GM21423 (cell line): Measurements from ENCODE around the gene DEPP1.

Source experiments
- ATAC-seq: cut with Tn5 transposase; IDR thresholded peaks from one replicate; pipeline ENCODE4 v1.9.1; 2021; ENCODE audit warnings: mild to moderate bottlenecking, moderate library complexity; ENCODE audit not compliant: unreplicated experiment

DEPP1 gene

DNA sequence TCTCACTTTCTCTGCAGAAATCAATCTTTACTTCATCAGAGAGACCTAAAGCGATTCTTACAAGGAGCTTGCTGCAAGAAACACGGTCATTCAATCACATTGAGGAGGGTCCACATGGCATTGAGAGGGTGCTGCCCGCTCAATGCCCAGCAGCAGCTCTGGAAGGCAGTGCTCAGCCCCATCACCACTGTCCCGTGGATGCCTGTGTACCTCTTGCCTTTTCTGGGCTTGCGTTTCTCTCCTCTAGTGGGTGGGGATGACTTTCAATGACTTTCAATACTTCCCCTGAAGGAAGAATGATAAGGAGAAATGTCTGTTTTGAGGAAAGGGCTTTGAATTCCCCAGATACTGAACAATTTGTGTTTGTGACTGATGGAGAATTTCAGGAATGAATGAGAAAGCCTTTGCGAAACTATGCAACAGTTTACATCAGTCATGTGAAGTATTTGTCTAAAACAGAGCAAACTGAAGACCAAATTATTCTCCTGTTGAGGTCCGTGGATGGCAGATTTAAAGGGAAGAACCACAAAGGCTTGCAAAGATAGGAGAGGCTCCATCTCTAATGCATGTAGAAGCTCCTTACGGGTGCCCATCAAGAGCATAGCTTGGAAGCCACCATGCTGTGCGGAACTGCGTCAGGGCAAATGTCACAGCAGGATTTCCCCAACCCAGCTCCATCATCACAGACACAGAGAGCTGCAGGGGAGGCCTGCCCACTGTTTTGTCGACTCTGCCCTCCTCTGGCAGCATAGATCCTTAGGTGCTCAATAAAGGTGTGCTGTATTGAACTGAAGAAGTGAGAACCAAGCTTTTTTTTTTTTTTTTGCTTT, 15.5 kb upstream of the DEPP1 start:
- ATAC-seq, result no peak

DNA sequence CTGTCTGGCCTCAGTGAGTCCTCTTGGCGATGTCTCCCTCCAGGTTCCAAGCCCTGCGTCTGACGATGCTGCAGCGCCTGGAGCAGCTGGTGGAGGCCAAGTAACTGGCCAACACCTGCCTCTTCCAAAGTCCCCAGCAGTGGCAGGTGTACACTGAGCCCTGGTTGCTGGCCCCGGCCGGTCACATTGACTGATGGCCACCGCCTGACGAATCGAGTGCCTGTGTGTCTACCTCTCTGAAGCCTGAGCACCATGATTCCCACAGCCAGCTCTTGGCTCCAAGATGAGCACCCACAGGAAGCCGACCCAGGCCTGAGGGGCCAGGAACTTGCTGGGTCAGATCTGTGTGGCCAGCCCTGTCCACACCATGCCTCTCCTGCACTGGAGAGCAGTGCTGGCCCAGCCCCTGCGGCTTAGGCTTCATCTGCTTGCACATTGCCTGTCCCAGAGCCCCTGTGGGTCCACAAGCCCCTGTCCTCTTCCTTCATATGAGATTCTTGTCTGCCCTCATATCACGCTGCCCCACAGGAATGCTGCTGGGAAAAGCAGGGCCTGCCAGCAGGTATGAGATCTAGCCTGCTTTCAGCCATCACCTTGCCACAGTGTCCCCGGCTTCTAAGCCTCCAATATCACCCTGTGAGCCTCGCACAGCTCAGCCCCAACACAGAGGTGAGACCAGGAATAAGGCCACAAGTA, 14.8 kb upstream of the DEPP1 start:
- no peak for ATAC-seq

DNA sequence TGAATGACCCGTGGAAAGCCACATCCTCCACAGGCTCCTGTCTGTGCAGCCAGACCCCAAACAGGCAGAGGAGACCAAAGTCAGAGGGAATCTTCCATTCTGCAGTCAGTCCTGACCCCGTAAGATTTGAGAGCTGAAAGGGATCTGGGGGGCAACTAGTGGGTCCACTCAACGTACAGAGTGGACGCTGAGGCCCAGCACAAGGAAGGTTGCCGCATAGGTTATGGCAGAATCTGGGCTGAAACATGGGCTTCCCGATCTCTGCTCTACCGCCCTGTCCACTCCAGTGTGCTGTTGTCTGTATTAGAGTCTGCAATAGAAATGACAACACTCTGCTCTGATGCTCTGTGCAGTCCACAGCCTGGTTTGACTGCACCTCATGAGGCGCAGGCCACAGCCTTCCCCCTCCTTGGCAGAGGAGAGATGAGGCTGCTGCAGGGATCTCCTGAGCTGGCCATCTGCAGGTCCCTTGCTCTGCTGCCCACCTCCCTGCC, 14.2 kb upstream of the DEPP1 start:
- no peak for ATAC-seq

DNA sequence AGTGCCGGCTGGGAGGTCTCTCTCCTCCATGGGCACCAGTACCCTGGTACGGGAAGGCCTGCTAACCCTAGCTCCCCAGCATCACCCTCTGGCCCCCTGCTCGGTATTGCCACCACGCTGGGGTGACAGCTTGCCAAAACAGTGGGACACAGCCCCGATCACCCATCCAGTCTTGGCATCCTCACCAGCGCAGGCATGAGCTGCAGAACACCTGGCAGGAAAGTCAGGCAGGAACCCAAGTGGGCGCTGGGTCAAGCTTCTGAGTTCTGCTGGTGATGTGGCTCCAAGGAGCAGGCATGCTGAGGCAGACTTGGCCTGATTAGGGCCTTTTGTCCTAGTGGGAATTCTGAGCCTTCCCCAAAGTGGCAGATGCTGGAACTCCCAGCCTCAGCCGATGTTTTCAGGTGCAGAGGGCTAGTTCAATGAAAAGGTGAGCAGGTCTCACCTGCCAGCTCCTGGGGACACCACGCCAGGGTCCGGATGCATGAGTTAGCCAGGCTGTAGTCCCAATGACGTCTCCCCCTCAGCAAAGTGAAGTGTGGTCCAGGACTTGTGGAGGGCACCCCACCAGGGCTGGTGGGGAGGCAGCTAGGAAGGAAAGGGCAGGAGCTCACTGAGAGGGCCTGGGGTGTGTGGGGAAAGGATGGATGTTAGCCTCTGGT, 13.6 kb upstream of the DEPP1 start:
- no peak for ATAC-seq

DNA sequence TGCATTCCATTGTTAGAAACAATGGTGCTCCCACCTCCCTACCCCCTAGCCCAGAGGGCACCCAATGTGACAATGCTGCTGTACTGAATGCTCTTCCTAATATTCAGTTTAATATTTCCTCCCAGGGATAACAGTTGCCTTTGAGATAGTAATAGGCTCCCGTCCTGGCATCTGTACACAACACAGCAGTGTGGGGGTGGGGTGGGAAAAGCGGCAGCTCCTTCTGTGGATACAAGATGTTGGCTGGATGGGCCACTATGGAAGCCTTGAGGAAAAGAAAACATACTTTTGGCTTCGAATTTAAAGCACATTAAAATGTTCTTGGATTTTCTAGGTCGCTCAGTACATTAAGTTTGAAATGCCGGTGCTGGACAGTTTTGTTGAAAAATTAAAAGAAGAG, 13.0 kb upstream of the DEPP1 start:
- ATAC-seq, result no peak

DNA sequence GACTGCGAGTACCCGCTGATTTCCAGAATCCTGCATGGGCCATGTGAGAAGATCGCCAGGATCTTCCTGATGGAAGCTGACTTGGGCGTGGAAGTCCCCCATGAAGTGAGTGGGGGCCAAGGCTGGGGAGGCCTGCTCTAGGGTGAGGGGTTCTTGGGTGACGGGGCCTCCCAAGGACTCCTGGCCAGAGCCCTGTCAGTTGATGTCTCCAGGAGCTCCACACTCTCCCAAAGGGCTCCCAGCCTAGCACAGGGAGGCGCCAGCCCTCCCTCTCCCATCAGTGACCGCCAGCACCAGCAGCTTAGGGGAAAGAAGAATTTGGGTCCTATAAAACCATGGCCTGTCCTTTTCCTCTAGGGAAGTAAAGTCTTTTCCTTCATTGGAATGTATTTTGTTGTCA, 12.4 kb upstream of the DEPP1 start:
- ATAC-seq, result no peak

DNA sequence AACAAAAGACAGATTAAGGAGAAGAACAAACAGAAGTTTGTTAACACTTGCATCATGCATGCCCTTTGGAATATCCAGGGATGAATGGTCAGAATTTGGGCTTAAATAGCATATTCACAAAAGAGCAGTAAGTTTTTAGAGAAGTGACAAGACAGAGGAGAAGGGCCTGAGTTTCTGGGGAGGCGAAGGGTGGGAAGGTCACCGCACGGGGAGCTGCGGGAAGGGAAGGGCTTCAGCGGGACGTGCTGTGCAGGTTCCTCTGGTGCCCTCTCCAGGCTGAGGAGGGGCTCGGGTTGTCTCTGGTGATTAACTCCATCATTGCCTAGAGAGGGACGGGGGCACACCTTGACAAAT, 11.7 kb upstream of the DEPP1 start:
- ATAC-seq, result no peak

DNA sequence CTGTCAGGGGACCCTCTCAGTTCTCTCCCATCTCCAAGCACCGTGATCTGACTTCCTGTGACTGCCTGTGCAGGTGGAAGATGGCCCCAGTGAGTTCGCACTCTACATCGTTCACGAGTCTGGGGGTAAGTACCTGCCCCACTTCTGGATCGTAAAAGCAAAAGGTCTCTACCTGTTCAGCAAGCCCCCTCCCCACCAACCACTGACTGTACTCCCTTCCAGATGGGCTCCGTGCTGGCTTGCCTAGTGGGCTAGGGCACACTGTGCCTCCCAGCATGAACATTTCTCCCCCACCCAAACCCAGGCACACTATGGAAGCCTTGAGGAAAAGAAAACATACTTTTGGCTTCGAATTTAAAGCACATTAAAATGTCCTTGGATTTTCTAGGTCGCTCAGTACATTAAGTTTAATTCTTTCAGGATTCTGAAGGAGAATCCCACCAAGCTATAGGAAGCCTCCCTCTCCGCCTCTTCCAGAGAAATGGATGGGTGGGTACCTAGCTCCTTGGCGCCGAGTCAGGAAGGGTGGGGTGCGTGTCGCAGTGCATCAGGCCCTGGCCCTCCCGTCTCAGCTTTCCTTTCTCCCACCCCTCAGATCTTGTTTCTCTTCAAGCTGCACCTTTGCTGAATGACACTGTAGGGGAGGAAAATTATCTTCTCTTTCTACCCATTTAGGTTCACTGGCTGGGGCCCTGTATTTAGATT, 11.1 kb upstream of the DEPP1 start:
- no peak for ATAC-seq

DNA sequence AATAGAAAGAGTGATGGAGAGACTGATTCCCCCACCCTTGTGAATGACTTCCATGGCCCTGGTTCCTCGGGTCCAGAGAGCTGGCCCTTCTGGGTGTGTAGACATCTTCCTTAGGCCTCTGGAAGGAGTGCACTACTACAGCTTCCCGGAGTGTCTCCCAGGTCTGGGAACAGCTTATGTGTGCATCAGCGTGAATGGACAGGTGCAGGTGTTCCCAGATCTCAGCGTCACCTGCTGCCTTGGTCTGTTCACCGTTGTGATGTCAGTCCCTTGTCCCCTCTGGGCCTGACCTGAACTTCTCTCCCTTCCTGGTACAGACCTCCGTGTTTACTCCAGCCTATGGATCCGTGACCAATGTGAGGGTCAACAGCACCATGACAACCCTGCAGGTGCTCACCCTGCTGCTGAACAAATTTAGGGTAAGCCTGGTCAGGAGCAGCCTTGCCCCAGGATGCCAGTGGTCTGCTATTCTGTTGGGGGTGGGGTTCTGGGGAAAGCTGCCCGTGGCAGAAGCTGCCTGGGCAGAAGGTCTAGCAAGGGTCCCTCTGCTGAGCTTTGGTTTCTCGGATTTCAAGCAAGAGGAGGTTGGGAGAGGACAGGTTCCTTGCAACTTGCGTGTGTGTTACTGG, 10.5 kb upstream of the DEPP1 start:
- ATAC-seq, result no peak

DNA sequence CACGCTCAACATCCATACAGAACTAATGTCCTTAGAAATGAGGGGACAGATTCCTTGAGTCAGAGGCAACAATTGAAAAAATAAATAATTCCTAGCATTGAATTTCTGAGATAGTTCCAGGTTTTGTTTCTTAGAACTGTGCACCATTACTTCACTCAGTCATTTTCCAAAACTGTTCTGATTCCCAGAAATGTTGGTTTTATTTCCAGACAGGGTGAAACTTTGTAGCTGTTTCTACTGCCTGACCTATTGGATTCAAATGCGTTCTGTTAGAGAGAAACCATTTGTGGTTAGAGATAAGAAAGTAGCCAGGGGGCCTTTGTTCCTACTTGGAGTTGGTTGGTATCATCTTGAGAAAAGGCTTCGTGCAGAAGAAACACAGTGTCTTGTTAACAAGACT, 8.1 kb upstream of the DEPP1 start:
- no peak for ATAC-seq

DNA sequence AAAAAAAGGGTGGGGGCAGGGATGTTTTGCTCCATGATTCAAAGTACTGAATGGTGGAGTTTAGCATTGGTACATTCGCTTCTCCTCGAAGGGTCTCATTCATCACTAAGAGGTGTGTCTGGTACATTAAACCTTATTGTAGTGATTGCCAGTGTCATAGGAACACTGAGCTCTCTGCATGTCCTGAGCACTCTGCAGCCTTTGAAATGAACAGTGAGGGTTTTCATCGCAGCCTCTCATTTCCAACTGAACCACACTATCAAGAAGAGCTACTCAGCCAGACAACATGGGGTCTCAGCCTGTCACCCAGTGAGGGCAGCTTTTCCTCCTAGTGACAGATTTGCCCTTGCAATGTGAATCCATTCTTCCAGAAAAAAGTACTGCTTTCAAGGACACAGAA, 7.6 kb upstream of the DEPP1 start:
- no peak for ATAC-seq

DNA sequence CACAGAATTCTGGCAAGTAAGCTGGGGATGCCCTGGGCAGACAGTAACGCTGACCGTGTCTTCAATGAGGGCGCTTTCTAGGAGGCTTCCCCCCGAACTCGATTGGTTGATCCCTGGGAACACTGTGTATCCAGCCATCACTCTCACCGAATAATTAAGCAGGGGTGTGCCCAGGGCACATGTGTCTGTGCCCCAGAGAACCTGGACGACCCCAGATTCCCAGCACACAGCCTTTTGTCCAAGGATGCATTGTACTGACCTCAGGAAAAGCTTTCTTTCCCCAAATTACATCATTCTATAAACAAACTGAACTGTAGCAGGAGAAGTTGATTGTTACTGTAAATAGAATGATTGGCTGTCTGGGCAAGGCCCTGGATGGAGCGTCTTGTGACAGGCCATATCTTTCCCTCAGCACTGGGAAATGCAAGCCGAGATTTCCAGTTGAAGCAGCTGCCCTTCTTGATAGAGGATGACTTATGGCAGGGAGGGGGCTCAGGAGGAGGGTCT, 6.6 kb upstream of the DEPP1 start:
- no peak for ATAC-seq

DNA sequence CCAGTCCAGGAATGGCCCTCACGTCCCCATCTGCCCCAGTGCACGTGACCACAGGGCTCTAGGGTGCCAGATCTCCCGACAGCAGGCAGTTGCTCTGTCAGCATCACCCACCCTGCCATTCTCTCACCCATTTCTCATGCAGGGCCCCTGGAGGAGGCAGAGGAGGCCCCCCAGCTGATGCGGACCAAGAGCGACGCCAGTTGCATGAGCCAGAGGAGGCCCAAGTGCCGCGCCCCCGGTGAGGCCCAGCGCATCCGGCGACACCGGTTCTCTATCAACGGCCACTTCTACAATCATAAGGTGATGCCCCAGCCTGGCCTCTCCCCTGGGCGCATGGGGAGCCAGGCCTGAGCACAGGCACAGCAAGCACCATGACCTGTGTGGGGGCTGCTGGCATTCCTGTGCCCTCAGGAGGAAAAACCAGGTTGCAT, 6.1 kb upstream of the DEPP1 start:
- no peak for ATAC-seq

DNA sequence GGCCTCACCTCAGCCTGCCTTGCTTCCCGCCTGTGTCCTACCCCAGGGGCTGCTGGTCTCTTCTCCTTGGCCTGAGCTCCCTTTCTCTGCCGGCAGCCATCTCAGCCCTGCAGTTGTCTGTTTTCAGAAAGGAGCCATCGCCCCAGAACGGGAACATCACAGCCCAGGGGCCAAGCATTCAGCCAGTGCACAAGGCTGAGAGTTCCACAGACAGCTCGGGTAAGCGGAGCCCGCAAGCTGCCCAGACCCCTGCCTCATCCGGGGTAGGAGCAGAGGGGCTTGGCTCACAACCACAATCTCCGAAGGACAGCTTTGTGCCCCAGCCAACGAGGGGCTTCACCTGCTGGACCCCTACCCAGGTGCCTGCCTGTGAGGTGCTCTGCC, 5.3 kb upstream of the DEPP1 start:
- ATAC-seq, result no peak

DNA sequence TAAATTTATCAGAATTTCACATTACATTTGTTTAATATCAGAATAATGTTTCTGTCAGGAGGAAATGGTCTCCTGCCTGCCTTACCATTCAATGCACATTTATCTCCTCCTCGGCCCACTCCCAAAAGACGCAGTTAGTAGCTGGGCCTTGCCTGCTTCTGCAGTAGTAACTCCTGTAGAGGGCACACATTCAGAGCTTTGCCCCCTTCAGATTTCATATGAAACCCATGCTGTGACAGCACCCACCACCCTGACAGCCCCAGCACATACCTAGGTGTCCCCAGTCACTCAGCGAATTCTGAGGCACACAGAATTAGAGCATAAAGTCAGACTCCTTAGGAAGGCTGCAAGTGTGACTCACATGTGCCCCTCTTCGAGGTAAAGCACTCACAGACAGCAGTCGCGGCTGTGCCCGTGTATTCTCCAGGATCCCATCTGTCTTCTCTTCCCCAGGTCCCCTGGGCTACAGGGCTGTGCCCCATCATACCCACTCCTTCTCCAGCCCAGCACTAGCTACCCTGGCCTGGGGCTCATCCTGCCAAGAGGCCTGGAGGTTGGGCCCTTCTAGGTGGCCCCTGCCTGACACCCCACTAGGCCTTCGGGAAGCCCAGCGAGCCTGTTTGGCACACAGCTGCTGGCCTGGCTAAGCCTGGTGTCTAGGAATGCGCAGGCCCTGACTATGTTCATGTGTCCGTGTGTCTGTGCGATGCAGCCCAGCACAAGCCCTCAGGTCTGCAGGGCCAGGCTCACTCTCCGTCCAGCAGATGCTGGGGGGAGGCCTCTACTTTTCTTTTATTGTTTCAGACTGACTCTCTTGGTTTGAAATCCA, 4.7 kb upstream of the DEPP1 start:
- ATAC-seq, result no peak

DNA sequence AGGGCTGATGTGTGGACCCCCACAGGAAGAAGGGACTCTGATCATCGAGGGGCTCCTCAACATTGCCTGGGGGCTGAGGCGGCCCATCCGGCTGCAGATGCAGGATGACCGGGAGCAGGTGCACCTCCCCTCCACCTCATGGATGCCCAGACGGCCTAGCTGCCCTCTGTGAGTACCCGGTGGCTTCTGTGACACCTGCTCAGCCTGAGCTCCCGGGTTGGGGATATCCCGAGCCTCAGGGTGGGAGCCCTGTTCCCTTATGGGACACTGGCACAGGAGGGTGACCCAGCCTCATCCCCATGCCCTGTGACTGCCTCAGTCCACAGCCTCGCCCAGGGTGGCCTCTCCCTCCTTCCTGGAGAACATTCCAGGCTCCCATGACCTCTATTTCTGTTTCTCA, 3.9 kb upstream of the DEPP1 start:
- no peak for ATAC-seq

DNA sequence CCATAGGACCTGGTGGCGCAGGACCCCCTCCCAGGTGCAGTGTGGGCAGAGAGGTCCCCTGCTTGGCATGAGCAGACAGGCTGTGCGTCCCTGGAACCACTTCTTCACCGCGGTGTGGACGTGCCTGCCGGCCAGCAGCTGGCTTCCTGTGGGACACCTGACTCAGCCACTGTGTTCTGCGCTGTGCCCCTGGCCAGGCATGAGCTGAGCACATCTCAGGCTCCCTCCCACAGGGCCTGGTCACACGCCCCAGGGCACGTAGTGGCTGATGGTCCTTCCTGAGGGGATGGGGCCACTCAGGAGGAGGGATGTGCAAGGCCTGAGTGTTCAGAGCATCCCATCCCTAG, 3.5 kb upstream of the DEPP1 start:
- no peak for ATAC-seq

DNA sequence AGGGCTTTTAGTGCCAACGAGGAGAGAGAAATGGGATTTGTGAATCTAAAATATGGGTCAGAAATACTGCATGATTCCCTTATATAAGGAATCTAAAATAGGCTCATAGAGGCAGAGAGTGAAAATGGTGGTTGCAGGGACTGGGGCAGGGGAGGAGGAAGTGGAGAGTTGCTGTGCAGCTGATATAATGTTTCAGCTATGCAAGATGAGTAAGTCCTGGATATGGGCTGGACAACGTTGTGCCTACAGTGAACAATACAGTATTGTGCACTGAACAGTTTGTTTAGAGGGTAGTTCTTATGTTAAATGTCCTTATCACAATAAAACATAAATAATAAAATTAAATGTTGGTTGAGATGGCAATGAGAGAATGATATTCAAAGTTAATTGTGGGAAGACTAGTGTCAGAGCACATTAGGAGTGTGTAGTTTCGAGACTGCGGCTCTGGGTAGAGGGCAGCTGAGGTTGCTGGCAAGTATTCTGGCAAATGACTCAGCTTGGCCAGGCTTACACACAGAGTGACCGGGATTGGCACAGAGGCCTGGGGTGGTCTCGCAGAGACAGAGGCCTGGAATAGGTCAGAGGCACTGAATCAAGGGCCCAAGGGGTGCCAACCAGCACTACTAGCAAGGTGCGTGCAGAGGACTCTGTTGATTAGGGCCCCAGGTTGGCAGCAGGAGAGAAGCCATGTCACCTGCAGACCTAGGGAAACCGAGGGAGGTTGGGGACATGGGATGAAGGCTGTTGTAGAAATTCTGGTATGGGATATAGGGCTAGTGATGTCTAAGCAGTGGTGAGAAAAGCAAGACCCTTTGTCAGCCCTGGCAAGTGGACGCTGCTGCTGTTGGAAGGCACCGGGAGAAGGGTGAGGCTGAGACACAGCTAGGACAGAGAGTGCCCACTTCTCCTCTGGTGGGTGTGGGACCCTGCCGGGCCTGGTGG, 2.8 kb upstream of the DEPP1 start:
- peak; percentile 45 for ATAC-seq
